ENCODE results near the gene ZNF791. TPM values are rescaled to one million over a fixed set of nuclear protein-coding genes. Genes with fewer than 3 reads are reported as not detected.
"Not testable (repeated sequence)": the region's sequence is repeated elsewhere in the genome, so short reads cannot be mapped to it uniquely, and the experiment has no call there.

The ZNF791 gene
- total RNA-seq (10 to 100 TPM; 18.0 to 23.3 TPM), polyA plus RNA-seq (ENCODE audit: insufficient read length in 6 of 6) (10 to 100 TPM; 20.6 to 23.8 (median 21.9) TPM)
- long read RNA-seq, donor 1, full-length matches to known transcripts: 10 of 10 reads
- long read RNA-seq, donor 1, partial matches to known transcripts: 0 of 10 reads
- long read RNA-seq, donor 1, other reads (novel, unspliced or antisense): 0 of 10 reads
- long read RNA-seq, donor 2, full-length matches to known transcripts: 6 of 102 reads
- long read RNA-seq, donor 2, partial matches to known transcripts: 96 of 102 reads
- long read RNA-seq, donor 2, other reads (novel, unspliced or antisense): 0 of 102 reads
- long read RNA-seq, donor 3, full-length matches to known transcripts: 4 of 2,579 reads
- long read RNA-seq, donor 3, partial matches to known transcripts: 2,575 of 2,579 reads
- long read RNA-seq, donor 3, other reads (novel, unspliced or antisense): 0 of 2,579 reads
- long read RNA-seq, donor 4, full-length matches to known transcripts: 3 of 6 reads
- long read RNA-seq, donor 4, partial matches to known transcripts: 2 of 6 reads
- long read RNA-seq, donor 4, other reads (novel, unspliced or antisense): 1 of 6 reads
- long read RNA-seq, donor 5, full-length matches to known transcripts: 5 of 119 reads
- long read RNA-seq, donor 5, partial matches to known transcripts: 114 of 119 reads
- long read RNA-seq, donor 5, other reads (novel, unspliced or antisense): 0 of 119 reads
- long read RNA-seq, donor 6, full-length matches to known transcripts: 4 of 2,709 reads
- long read RNA-seq, donor 6, partial matches to known transcripts: 2,705 of 2,709 reads
- long read RNA-seq, donor 6, other reads (novel, unspliced or antisense): 0 of 2,709 reads
- long read RNA-seq, donor 7, partial matches to known transcripts: 2,105 of 2,105 reads
- long read RNA-seq, donor 7, other reads (novel, unspliced or antisense): 0 of 2,105 reads
- long read RNA-seq, donor 8, full-length matches to known transcripts: 4 of 4 reads
- long read RNA-seq, donor 8, partial matches to known transcripts: 0 of 4 reads
- long read RNA-seq, donor 8, other reads (novel, unspliced or antisense): 0 of 4 reads
- long read RNA-seq, donor 9: 0 reads
- long read RNA-seq, donor 10: 0 reads
- long read RNA-seq, donor 11: 0 reads
- long read RNA-seq, donor 12, full-length matches to known transcripts: 3 of 4,007 reads
- long read RNA-seq, donor 12, partial matches to known transcripts: 4,004 of 4,007 reads
- long read RNA-seq, donor 12, other reads (novel, unspliced or antisense): 0 of 4,007 reads

GRCh38 chr19:12610540-12611360 lies at the start of gene ZNF791, which contains the start of gene ZNF490:
TSS of gene ZNF791 (plus strand) at chr19:12610920. CDS start at chr19:12611080, 160 bp downstream.
TSS of gene ZNF490 (minus strand) at chr19:12610813. CDS start at chr19:12610680, 133 bp downstream.
- DNase-seq (peak; percentile 96 to 98 (median 97)), ATAC-seq (peak; percentile 99)
- no peak for TF ChIP-seq CTCF (IDR thresholded peaks at IDR 0.05)
- Histone ChIP-seq H3K27me3 (no peaks in the 10 kb centered on the region), H3K9me3 (no peaks in the 10 kb centered on the region), H3K4me1 (peaks cover 11 to 55% of the 10 kb centered on the region in 2 donors), H3K4me3 (peak within 1 kb of the TSS; percentile 94 to 97), H3K27ac (peak within 1 kb of the TSS; percentile 96 to 97), H3K36me3 (peaks cover 0 to 19% of the 10 kb centered on the region in 2 donors)
- intact Hi-C loops (cut with DNase I): no loop called here

GRCh38 chr19:12564016-12564664 lies 46.6 kb upstream of the ZNF791 start:
- intact Hi-C loops (cut with DNase I): loop anchor here in 1 of 2 donors (10.0 kb wide), 1 partner anchor 111 kb away; no protein-coding TSS in a partner anchor
- no peak overlapping the region for H3K27ac ChIP-seq

GRCh38 chr19:12566380-12566779 lies 44.3 kb upstream of the ZNF791 start:
- not testable (repeated sequence) for H3K27me3 ChIP-seq, DNase-seq, H3K4me3 ChIP-seq, H3K9me3 ChIP-seq, H3K27ac ChIP-seq, H3K4me1 ChIP-seq, ATAC-seq, H3K36me3 ChIP-seq
- intact Hi-C loops (cut with DNase I): loop anchor here in 1 of 2 donors (10.0 kb wide), 1 partner anchor 108 kb away; no protein-coding TSS in a partner anchor

More at GRCh38 chr19:12564016-12564664, 46.6 kb upstream of the ZNF791 start:
- no peaks in the 10 kb centered on the region for H3K36me3 ChIP-seq
- no peaks in the 10 kb centered on the region for H3K4me1 ChIP-seq
- no peaks in the 10 kb centered on the region for H3K9me3 ChIP-seq
- peak; percentile 94 to 96 for TF ChIP-seq CTCF (IDR thresholded peaks at IDR 0.05)
- ATAC-seq: peak; percentile 100
- no peak overlapping the region for H3K4me3 ChIP-seq
- peak; percentile 68 to 97 (median 86) for DNase-seq
- no peaks in the 10 kb centered on the region for H3K27me3 ChIP-seq

GRCh38 chr19:12567951-12568350 lies 42.8 kb upstream of the ZNF791 start:
- no peak overlapping the region for H3K4me3 ChIP-seq
- DNase-seq: no peak

More at GRCh38 chr19:12567951-12568350, 42.8 kb upstream of the ZNF791 start:
- Histone ChIP-seq H3K27me3 (no peaks in the 10 kb centered on the region), H3K9me3 (no peaks in the 10 kb centered on the region), H3K36me3 (no peaks in the 10 kb centered on the region), H3K4me1 (no peaks in the 10 kb centered on the region), H3K27ac (no peak overlapping the region)
- intact Hi-C loops (cut with DNase I): loop anchor here in 1 of 2 donors (10.0 kb wide), 1 partner anchor 107 kb away; no protein-coding TSS in a partner anchor
- no peak for TF ChIP-seq CTCF (IDR thresholded peaks at IDR 0.05)
- ATAC-seq: no peak
